Panc1 (cell line): ENCODE results near the gene ATP2C1.

ENCODE experiments used
- POLR2AphosphoS5 ChIP-seq: IDR thresholded peaks from 2 replicates; pipeline ENCODE4 v1.6.1; 2012; ENCODE audit warnings: mild to moderate bottlenecking, low read depth, low read length, moderate library complexity
- TF ChIP-seq, protein P1 (sequence below): fragments of 450-650 bp; IDR thresholded peaks from 2 replicates; pipeline ENCODE4 v1.5.1; 2017; ENCODE audit warnings: mild to moderate bottlenecking
- TF ChIP-seq, protein P2 (sequence below), 2 experiments: IDR thresholded peaks; 2 replicates each; pipeline ENCODE4 v1.6.1; 2011 to 2012; ENCODE audit warnings: low read depth in 2 of 2, control low read depth in 1 of 2, low read length in 1 of 2, mild to moderate bottlenecking in 1 of 2, moderate library complexity in 1 of 2; ENCODE audit not compliant: insufficient read depth in 1 of 2

DNA sequence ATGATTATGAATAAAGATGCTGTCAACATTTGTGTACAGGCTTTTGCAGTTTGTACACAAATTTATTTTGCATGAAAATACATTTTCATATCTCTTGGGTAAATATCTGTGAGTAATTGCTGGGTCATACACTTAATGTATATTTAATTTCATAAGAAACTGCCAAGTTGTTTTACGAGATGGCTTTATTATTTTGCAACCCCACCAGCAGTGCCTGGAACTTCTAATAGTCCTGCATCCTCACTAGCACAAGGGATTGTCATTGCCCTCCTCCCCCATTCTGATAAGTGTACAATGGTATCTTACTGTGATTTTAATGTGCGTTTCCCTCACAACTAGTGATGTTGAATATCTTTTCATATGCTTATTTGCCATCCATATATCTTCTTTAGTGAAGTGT is 87.6 kb downstream of the ATP2C1 start:
- TF ChIP-seq, protein P1, sequence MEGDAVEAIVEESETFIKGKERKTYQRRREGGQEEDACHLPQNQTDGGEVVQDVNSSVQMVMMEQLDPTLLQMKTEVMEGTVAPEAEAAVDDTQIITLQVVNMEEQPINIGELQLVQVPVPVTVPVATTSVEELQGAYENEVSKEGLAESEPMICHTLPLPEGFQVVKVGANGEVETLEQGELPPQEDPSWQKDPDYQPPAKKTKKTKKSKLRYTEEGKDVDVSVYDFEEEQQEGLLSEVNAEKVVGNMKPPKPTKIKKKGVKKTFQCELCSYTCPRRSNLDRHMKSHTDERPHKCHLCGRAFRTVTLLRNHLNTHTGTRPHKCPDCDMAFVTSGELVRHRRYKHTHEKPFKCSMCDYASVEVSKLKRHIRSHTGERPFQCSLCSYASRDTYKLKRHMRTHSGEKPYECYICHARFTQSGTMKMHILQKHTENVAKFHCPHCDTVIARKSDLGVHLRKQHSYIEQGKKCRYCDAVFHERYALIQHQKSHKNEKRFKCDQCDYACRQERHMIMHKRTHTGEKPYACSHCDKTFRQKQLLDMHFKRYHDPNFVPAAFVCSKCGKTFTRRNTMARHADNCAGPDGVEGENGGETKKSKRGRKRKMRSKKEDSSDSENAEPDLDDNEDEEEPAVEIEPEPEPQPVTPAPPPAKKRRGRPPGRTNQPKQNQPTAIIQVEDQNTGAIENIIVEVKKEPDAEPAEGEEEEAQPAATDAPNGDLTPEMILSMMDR = no peak
- TF ChIP-seq, protein P2, sequence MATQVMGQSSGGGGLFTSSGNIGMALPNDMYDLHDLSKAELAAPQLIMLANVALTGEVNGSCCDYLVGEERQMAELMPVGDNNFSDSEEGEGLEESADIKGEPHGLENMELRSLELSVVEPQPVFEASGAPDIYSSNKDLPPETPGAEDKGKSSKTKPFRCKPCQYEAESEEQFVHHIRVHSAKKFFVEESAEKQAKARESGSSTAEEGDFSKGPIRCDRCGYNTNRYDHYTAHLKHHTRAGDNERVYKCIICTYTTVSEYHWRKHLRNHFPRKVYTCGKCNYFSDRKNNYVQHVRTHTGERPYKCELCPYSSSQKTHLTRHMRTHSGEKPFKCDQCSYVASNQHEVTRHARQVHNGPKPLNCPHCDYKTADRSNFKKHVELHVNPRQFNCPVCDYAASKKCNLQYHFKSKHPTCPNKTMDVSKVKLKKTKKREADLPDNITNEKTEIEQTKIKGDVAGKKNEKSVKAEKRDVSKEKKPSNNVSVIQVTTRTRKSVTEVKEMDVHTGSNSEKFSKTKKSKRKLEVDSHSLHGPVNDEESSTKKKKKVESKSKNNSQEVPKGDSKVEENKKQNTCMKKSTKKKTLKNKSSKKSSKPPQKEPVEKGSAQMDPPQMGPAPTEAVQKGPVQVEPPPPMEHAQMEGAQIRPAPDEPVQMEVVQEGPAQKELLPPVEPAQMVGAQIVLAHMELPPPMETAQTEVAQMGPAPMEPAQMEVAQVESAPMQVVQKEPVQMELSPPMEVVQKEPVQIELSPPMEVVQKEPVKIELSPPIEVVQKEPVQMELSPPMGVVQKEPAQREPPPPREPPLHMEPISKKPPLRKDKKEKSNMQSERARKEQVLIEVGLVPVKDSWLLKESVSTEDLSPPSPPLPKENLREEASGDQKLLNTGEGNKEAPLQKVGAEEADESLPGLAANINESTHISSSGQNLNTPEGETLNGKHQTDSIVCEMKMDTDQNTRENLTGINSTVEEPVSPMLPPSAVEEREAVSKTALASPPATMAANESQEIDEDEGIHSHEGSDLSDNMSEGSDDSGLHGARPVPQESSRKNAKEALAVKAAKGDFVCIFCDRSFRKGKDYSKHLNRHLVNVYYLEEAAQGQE (IDR thresholded peaks at IDR 0.05; ENCODE audit: insufficient read depth in 1 of 2, low read depth in 2 of 2, low read length in 1 of 2) = no peak
- no peak for TF ChIP-seq POLR2AphosphoS5
